Measurements from ENCODE around the gene AGMO. TPM values are rescaled to one million over a fixed set of nuclear protein-coding genes. Genes with fewer than 3 reads are reported as not detected.

The AGMO gene
- polyA plus RNA-seq, 1 donor (not counting 4 experiments of a cell fraction or from before 2014, with no cell fraction given) = not detected

- no peak overlapping the region for H2AFZ ChIP-seq (ENCODE audit: control insufficient read depth, low read length)
- DNase-seq (ENCODE audit: low read depth, low spot score) (no peak), FAIRE-seq (no peak)
- H3K4me2 ChIP-seq (ENCODE audit: control insufficient read depth, extremely low read depth, insufficient read depth, low read depth, low read length) = no peak overlapping the region
- H3K4me1 ChIP-seq (ENCODE audit: control insufficient read depth, extremely low read depth, insufficient read depth, low read length) = no peaks in the 10 kb centered on the region
- H3K79me2 ChIP-seq (ENCODE audit: control insufficient read depth, insufficient read depth, low read length) = no peaks in the 10 kb centered on the region
- H3K9ac ChIP-seq (ENCODE audit: control insufficient read depth, extremely low read depth, insufficient read depth, low read length) = no peak overlapping the region
- dilution Hi-C loops (cut with MboI; ENCODE audit: extremely low pct_ligation_motif_present, low sequenced_read_pairs) = no loop called here
- no peaks in the 10 kb centered on the region for H3K9me1 ChIP-seq (ENCODE audit: control insufficient read depth, extremely low read depth, insufficient read depth, low read length)
- no peak overlapping the region for H3K4me3 ChIP-seq (ENCODE audit: control insufficient read depth in 2 of 3, extremely low read depth in 1 of 3, insufficient read depth in 2 of 3, low read depth in 1 of 3, low read length in 3 of 3)
- H4K20me1 ChIP-seq (ENCODE audit: control insufficient read depth, extremely low read depth, insufficient read depth, low read length) = no peaks in the 10 kb centered on the region
- H3K9me3 ChIP-seq (ENCODE audit: control insufficient read depth, low read depth, low read length) = no peaks in the 10 kb centered on the region
- no peaks in the 10 kb centered on the region for H3K36me3 ChIP-seq (ENCODE audit: control insufficient read depth in 2 of 2, extremely low read depth in 1 of 2, insufficient read depth in 2 of 2, low read length in 2 of 2)
- H3K27ac ChIP-seq (ENCODE audit: control insufficient read depth, insufficient read depth, low read length) = no peak overlapping the region
- H3K27me3 ChIP-seq (ENCODE audit: control insufficient read depth, extremely low read depth, insufficient read depth, low read length) = no peaks in the 10 kb centered on the region
- TF ChIP-seq, protein P1, sequence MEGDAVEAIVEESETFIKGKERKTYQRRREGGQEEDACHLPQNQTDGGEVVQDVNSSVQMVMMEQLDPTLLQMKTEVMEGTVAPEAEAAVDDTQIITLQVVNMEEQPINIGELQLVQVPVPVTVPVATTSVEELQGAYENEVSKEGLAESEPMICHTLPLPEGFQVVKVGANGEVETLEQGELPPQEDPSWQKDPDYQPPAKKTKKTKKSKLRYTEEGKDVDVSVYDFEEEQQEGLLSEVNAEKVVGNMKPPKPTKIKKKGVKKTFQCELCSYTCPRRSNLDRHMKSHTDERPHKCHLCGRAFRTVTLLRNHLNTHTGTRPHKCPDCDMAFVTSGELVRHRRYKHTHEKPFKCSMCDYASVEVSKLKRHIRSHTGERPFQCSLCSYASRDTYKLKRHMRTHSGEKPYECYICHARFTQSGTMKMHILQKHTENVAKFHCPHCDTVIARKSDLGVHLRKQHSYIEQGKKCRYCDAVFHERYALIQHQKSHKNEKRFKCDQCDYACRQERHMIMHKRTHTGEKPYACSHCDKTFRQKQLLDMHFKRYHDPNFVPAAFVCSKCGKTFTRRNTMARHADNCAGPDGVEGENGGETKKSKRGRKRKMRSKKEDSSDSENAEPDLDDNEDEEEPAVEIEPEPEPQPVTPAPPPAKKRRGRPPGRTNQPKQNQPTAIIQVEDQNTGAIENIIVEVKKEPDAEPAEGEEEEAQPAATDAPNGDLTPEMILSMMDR (optimal IDR thresholded peaks at IDR 0.05 in 1 of 3, IDR thresholded peaks at IDR 0.05 in 1 of 3, conservative IDR thresholded peaks at IDR 0.05 in 1 of 3; ENCODE audit: extremely low read depth in 1 of 3, insufficient read depth in 2 of 3, low read length in 3 of 3) = no peak
- no peak for TF ChIP-seq EZH2 (IDR thresholded peaks at IDR 0.05; ENCODE audit: low read length)
Measured at GRCh38 chr7:15213093-15213492, 348.7 kb downstream of the AGMO start.

GRCh38 chr7:15209429-15209828 lies 352.4 kb downstream of the AGMO start:
- Histone ChIP-seq H3K27me3 (ENCODE audit: control insufficient read depth, extremely low read depth, insufficient read depth, low read length) (no peaks in the 10 kb centered on the region), H3K79me2 (ENCODE audit: control insufficient read depth, insufficient read depth, low read length) (no peaks in the 10 kb centered on the region), H3K9me3 (ENCODE audit: control insufficient read depth, low read depth, low read length) (no peaks in the 10 kb centered on the region), H3K9me1 (ENCODE audit: control insufficient read depth, extremely low read depth, insufficient read depth, low read length) (no peaks in the 10 kb centered on the region), H4K20me1 (ENCODE audit: control insufficient read depth, extremely low read depth, insufficient read depth, low read length) (no peaks in the 10 kb centered on the region), H3K36me3 (ENCODE audit: control insufficient read depth in 2 of 2, extremely low read depth in 1 of 2, insufficient read depth in 2 of 2, low read length in 2 of 2) (no peaks in the 10 kb centered on the region), H3K4me1 (ENCODE audit: control insufficient read depth, extremely low read depth, insufficient read depth, low read length) (no peaks in the 10 kb centered on the region), H3K4me3 (ENCODE audit: control insufficient read depth in 2 of 3, extremely low read depth in 1 of 3, insufficient read depth in 2 of 3, low read depth in 1 of 3, low read length in 3 of 3) (no peak overlapping the region), H3K4me2 (ENCODE audit: control insufficient read depth, extremely low read depth, insufficient read depth, low read depth, low read length) (no peak overlapping the region), H3K9ac (ENCODE audit: control insufficient read depth, extremely low read depth, insufficient read depth, low read length) (no peak overlapping the region), H2AFZ (ENCODE audit: control insufficient read depth, low read length) (no peak overlapping the region), H3K27ac (ENCODE audit: control insufficient read depth, insufficient read depth, low read length) (no peak overlapping the region)
- TF ChIP-seq EZH2 (IDR thresholded peaks at IDR 0.05; ENCODE audit: low read length) = no peak
- TF ChIP-seq, protein P1 (optimal IDR thresholded peaks at IDR 0.05 in 1 of 3, IDR thresholded peaks at IDR 0.05 in 1 of 3, conservative IDR thresholded peaks at IDR 0.05 in 1 of 3; ENCODE audit: extremely low read depth in 1 of 3, insufficient read depth in 2 of 3, low read length in 3 of 3) = no peak
- dilution Hi-C loops (cut with MboI; ENCODE audit: extremely low pct_ligation_motif_present, low sequenced_read_pairs) = no loop called here
- FAIRE-seq (no peak), DNase-seq (ENCODE audit: low read depth, low spot score) (no peak)

Data from keratinocyte (primary cell).